ENCODE data around the gene EP400. TPM values are rescaled to one million over a fixed set of nuclear protein-coding genes. Genes with fewer than 3 reads are reported as not detected.
A peak's percentile ranks its signal among the peaks of the same experiment; 100 is the strongest.
"Not testable (repeated sequence)": the region's sequence is repeated elsewhere in the genome, so short reads cannot be mapped to it uniquely, and the experiment has no call there.

The EP400 gene
- total and polyA plus RNA-seq, 2 experiments from 2014 or later, result 10.3 to 12.3 TPM

- WGBS (ENCODE audit: low lambda C conversion rate, missing lambda C conversion rate), result 79% methylated on average over 11 of the region's 11 CpGs
- no peaks in the 10 kb centered on the region for H3K9me3 ChIP-seq (ENCODE audit: low read depth)
- peaks cover 1% of the 10 kb centered on the region for H3K79me2 ChIP-seq
- H3K36me3 ChIP-seq (replicated peaks; ENCODE audit: insufficient read depth, low read depth), result no peaks in the 10 kb centered on the region
- no peaks in the 10 kb centered on the region for H3K4me1 ChIP-seq (ENCODE audit: insufficient read depth)
- H3K4me3 ChIP-seq, result no peak overlapping the region
- H2AFZ ChIP-seq, result no peak overlapping the region
- H4K20me1 ChIP-seq (ENCODE audit: insufficient read depth, poor library complexity, severe bottlenecking), result no peaks in the 10 kb centered on the region
- DNase-seq (ENCODE audit: low spot score), result peak; percentile 42
- no peaks in the 10 kb centered on the region for H3K27me3 ChIP-seq
- no peak overlapping the region for H3K4me2 ChIP-seq
- no peaks in the 10 kb centered on the region for H3K9me2 ChIP-seq (replicated peaks; ENCODE audit: insufficient read depth)
- no peak for TF ChIP-seq EZH2phosphoT487 (IDR thresholded peaks at IDR 0.05; ENCODE audit: low read depth, severe bottlenecking, unreplicated experiment)
- TF ChIP-seq EZH2 (IDR thresholded peaks at IDR 0.05; ENCODE audit: borderline replicate concordance), result no peak
- peak overlapping the region; percentile 51 for H3K27ac ChIP-seq
Observed at GRCh38 chr12:132095520-132096409, 146.0 kb downstream of the EP400 start.

GRCh38 chr12:132099739-132100138, 150.0 kb downstream of the EP400 start:
- no peak for DNase-seq (ENCODE audit: low spot score)
- Histone ChIP-seq H2AFZ (no peak overlapping the region), H3K9me3 (ENCODE audit: low read depth) (no peaks in the 10 kb centered on the region), H3K36me3 (replicated peaks; ENCODE audit: insufficient read depth, low read depth) (no peaks in the 10 kb centered on the region), H3K4me3 (no peak overlapping the region), H3K27ac (no peak overlapping the region), H4K20me1 (ENCODE audit: insufficient read depth, poor library complexity, severe bottlenecking) (no peaks in the 10 kb centered on the region), H3K27me3 (no peaks in the 10 kb centered on the region), H3K79me2 (no peaks in the 10 kb centered on the region), H3K4me1 (ENCODE audit: insufficient read depth) (no peaks in the 10 kb centered on the region), H3K9me2 (replicated peaks; ENCODE audit: insufficient read depth) (no peaks in the 10 kb centered on the region), H3K4me2 (no peak overlapping the region)
- no peak for TF ChIP-seq EZH2 (IDR thresholded peaks at IDR 0.05; ENCODE audit: borderline replicate concordance)
- TF ChIP-seq CTCF (IDR thresholded peaks at IDR 0.05; ENCODE audit: poor library complexity), result no peak
- no peak for TF ChIP-seq EZH2phosphoT487 (IDR thresholded peaks at IDR 0.05; ENCODE audit: low read depth, severe bottlenecking, unreplicated experiment)
- WGBS (ENCODE audit: low lambda C conversion rate, missing lambda C conversion rate), result 96% methylated on average over 12 of the region's 12 CpGs

GRCh38 chr12:132100306-132101065, 150.7 kb downstream of the EP400 start:
- Histone ChIP-seq H3K4me2 (no peak overlapping the region), H3K27me3 (no peaks in the 10 kb centered on the region), H3K4me1 (ENCODE audit: insufficient read depth) (no peaks in the 10 kb centered on the region), H3K9me2 (replicated peaks; ENCODE audit: insufficient read depth) (no peaks in the 10 kb centered on the region), H3K9me3 (ENCODE audit: low read depth) (no peaks in the 10 kb centered on the region), H3K27ac (no peak overlapping the region), H4K20me1 (ENCODE audit: insufficient read depth, poor library complexity, severe bottlenecking) (no peaks in the 10 kb centered on the region), H3K4me3 (no peak overlapping the region), H3K36me3 (replicated peaks; ENCODE audit: insufficient read depth, low read depth) (no peaks in the 10 kb centered on the region), H3K79me2 (no peaks in the 10 kb centered on the region), H2AFZ (no peak overlapping the region)
- no peak for DNase-seq (ENCODE audit: low spot score)
- no peak for TF ChIP-seq CTCF (IDR thresholded peaks at IDR 0.05; ENCODE audit: poor library complexity)
- no peak for TF ChIP-seq EZH2phosphoT487 (IDR thresholded peaks at IDR 0.05; ENCODE audit: low read depth, severe bottlenecking, unreplicated experiment)
- no peak for TF ChIP-seq EZH2 (IDR thresholded peaks at IDR 0.05; ENCODE audit: borderline replicate concordance)
- 98% methylated on average over 13 of the region's 13 CpGs for WGBS (ENCODE audit: low lambda C conversion rate, missing lambda C conversion rate)

GRCh38 chr12:132102297-132102696, 152.6 kb downstream of the EP400 start:
- TF ChIP-seq CTCF (IDR thresholded peaks at IDR 0.05; ENCODE audit: poor library complexity), result no peak
- no peak for TF ChIP-seq EZH2phosphoT487 (IDR thresholded peaks at IDR 0.05; ENCODE audit: low read depth, severe bottlenecking, unreplicated experiment)
- TF ChIP-seq EZH2 (IDR thresholded peaks at IDR 0.05; ENCODE audit: borderline replicate concordance), result no peak
- Histone ChIP-seq H3K9me2 (replicated peaks; ENCODE audit: insufficient read depth) (no peaks in the 10 kb centered on the region), H3K27me3 (no peaks in the 10 kb centered on the region), H3K27ac (no peak overlapping the region), H3K36me3 (replicated peaks; ENCODE audit: insufficient read depth, low read depth) (no peaks in the 10 kb centered on the region), H3K79me2 (no peaks in the 10 kb centered on the region), H2AFZ (no peak overlapping the region), H4K20me1 (ENCODE audit: insufficient read depth, poor library complexity, severe bottlenecking) (no peaks in the 10 kb centered on the region), H3K4me2 (no peak overlapping the region), H3K9me3 (ENCODE audit: low read depth) (no peaks in the 10 kb centered on the region), H3K4me1 (ENCODE audit: insufficient read depth) (no peaks in the 10 kb centered on the region), H3K4me3 (no peak overlapping the region)
- no peak for DNase-seq (ENCODE audit: low spot score)
- 94% methylated on average over 9 of the region's 9 CpGs for WGBS (ENCODE audit: low lambda C conversion rate, missing lambda C conversion rate)

GRCh38 chr12:132103072-132103471, 153.3 kb downstream of the EP400 start:
- not testable (repeated sequence) for H3K36me3 ChIP-seq (replicated peaks; ENCODE audit: insufficient read depth, low read depth); H3K27me3 ChIP-seq; H3K79me2 ChIP-seq; DNase-seq (ENCODE audit: low spot score); H4K20me1 ChIP-seq (ENCODE audit: insufficient read depth, poor library complexity, severe bottlenecking); H3K9me3 ChIP-seq (ENCODE audit: low read depth); H3K4me3 ChIP-seq; H3K4me2 ChIP-seq; H2AFZ ChIP-seq; H3K9me2 ChIP-seq (replicated peaks; ENCODE audit: insufficient read depth); H3K27ac ChIP-seq; H3K4me1 ChIP-seq (ENCODE audit: insufficient read depth)
- 76% methylated on average over 14 of the region's 14 CpGs for WGBS (ENCODE audit: low lambda C conversion rate, missing lambda C conversion rate)
